Smooth muscle cell (in vitro differentiated cells): ENCODE measurements around the gene RCAN1. TPM values are rescaled to one million over a fixed set of nuclear protein-coding genes. Genes with fewer than 3 reads are reported as not detected.

Source experiments
- DNase-seq: peaks from one replicate; lab custom pipeline; 2025; ENCODE audit not compliant: unreplicated experiment; lab: John Stamatoyannopoulos, UW
- H2AFZ ChIP-seq: fragments of 200-600 bp; sonication (generic); 2 replicates; pipeline ENCODE4 v1.6.0; 2016; ENCODE audit warnings: antibody characterized with exemption, low read depth, mild to moderate bottlenecking
- H3F3A ChIP-seq: fragments of 200-600 bp; sonication (generic); 2 replicates; pipeline ENCODE4 v1.6.0; 2017; ENCODE audit warnings: antibody characterized with exemption, low read depth
- H3K27ac ChIP-seq: fragments of 200-600 bp; sonication (generic); 2 replicates; pipeline ENCODE4 v1.5.1; 2016; ENCODE audit warnings: low read depth, mild to moderate bottlenecking
- H3K27me3 ChIP-seq: fragments of 200-600 bp; sonication (generic); 2 replicates; pipeline ENCODE4 v1.6.1; 2016; ENCODE audit warnings: low read depth, mild to moderate bottlenecking
- H3K36me3 ChIP-seq: fragments of 200-600 bp; sonication (generic); 2 replicates; pipeline ENCODE4 v1.5.1; 2016; ENCODE audit warnings: low read depth
- H3K4me1 ChIP-seq: fragments of 200-600 bp; sonication (generic); 2 replicates; pipeline ENCODE4 v1.5.1; 2016; ENCODE audit warnings: low read depth
- H3K4me2 ChIP-seq: fragments of 200-600 bp; sonication (generic); 2 replicates; pipeline ENCODE4 v1.6.0; 2016; ENCODE audit warnings: mild to moderate bottlenecking
- H3K4me3 ChIP-seq: fragments of 200-600 bp; sonication (generic); 2 replicates; pipeline ENCODE4 v1.5.1; 2016; ENCODE audit warnings: mild to moderate bottlenecking
- H3K79me2 ChIP-seq: fragments of 200-600 bp; sonication (generic); 2 replicates; pipeline ENCODE4 v1.6.0; 2016; ENCODE audit warnings: low read depth, mild to moderate bottlenecking
- H3K9ac ChIP-seq: fragments of 200-600 bp; sonication (generic); 2 replicates; pipeline ENCODE4 v1.6.0; 2016; ENCODE audit warnings: low read depth
- H3K9me3 ChIP-seq: fragments of 200-600 bp; sonication (generic); replicated peaks from 2 replicates; pipeline ENCODE4 v1.5.1; 2016; ENCODE audit warnings: low read depth
- H4K20me1 ChIP-seq: fragments of 200-600 bp; sonication (generic); 2 replicates; pipeline ENCODE4 v1.6.0; 2016; ENCODE audit warnings: low read depth
- WGBS: methylation state at CpG from one replicate; pipeline ENCODE4 v1.1.7; 2016; ENCODE audit warnings: low lambda C conversion rate; 5-methylcytosine and 5-hydroxymethylcytosine counted together
- polyA plus RNA-seq: library from polyadenylated mRNA; unstranded; fragments of >200 nt; fragmentation: Nextera tagmentation; extraction: Ambion mirVana; gene quantifications from 2 replicates; pipeline ENCODE4 v1.2.1, GENCODE V29; 2016
- total RNA-seq: library from RNA; depleted of rRNA; stranded (reverse); fragments of >200 nt; gene quantifications from 2 replicates; pipeline ENCODE4 v1.2.3, GENCODE V29; 2014
- TF ChIP-seq, protein P1 (sequence below): fragments of 200-600 bp; sonication (generic); IDR thresholded peaks from 2 replicates; pipeline ENCODE4 v1.5.1; 2017; ENCODE audit warnings: borderline replicate concordance, mild to moderate bottlenecking, antibody characterized with exemption; ENCODE audit not compliant: insufficient read depth, poor library complexity, severe bottlenecking

The RCAN1 gene
- total and polyA plus RNA-seq, 2 experiments from 2014 or later = 77.3 to 155 TPM

DNA sequence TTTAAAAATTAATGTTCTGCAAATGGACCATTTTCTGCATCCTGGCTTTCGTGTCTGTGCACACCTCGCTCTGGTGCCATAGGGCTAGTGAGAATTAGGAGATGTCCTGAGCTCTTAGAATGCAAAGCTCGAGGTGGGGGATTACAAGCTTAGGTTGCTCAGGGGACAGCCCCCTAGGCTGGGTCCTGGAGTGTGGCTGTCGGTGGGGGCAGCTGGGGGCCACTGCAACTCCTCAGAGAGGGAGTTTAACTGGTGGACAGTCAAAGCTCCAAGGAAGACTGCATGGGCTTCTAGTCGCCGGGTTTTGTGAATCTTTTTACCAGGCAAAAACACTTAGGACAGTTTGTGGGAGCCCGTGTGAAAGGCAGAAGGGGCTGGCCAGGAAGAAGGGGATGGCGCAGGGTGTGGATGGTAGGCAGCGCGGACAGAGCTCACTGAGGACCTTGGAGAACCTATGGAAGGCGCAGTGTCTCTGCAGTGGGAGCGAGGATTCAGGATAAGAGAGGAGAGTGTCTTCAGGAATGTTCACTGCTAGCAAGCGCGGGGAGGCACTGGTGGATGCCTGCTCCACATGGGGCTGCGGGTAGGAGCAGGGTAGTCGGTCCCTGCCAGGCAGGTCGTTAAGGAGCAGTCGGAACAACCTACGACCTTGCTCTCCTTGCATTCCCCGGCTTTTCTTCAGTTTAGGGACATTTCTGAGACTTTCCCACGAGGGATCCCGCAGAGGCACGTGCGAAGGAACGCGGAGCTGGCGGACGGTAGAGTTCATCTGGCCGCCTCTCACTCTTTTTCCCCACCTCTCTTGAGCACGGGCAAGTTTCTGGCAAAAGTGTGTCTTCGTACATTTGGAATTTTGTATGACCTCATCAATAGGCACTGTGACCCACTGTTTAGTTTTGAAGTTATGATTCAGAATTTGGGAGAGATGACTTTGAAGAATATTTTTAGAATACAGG, 90.0 kb downstream of the RCAN1 start:
- Histone ChIP-seq H3K27ac (peak overlapping the region; percentile 99), H3K27me3 (no peaks in the 10 kb centered on the region), H3K9me3 (no peaks in the 10 kb centered on the region), H3K4me1 (peaks cover 24% of the 10 kb centered on the region), H3K4me2 (peak overlapping the region; percentile 88), H2AFZ (no peak overlapping the region), H4K20me1 (no peaks in the 10 kb centered on the region), H3F3A (peaks cover 18% of the 10 kb centered on the region), H3K4me3 (peak overlapping the region; percentile 60), H3K9ac (peak overlapping the region; percentile 95), H3K79me2 (no peaks in the 10 kb centered on the region), H3K36me3 (no peaks in the 10 kb centered on the region)
- DNase-seq = no peak
- WGBS = 30% methylated on average over 31 of the region's 31 CpGs
- TF ChIP-seq, protein P1, sequence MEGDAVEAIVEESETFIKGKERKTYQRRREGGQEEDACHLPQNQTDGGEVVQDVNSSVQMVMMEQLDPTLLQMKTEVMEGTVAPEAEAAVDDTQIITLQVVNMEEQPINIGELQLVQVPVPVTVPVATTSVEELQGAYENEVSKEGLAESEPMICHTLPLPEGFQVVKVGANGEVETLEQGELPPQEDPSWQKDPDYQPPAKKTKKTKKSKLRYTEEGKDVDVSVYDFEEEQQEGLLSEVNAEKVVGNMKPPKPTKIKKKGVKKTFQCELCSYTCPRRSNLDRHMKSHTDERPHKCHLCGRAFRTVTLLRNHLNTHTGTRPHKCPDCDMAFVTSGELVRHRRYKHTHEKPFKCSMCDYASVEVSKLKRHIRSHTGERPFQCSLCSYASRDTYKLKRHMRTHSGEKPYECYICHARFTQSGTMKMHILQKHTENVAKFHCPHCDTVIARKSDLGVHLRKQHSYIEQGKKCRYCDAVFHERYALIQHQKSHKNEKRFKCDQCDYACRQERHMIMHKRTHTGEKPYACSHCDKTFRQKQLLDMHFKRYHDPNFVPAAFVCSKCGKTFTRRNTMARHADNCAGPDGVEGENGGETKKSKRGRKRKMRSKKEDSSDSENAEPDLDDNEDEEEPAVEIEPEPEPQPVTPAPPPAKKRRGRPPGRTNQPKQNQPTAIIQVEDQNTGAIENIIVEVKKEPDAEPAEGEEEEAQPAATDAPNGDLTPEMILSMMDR = no peak

- TF ChIP-seq, protein P1 = no peak
- WGBS = 95% methylated on average over 7 of the region's 7 CpGs
- no peak overlapping the region for H3K4me3 ChIP-seq
- no peak overlapping the region for H3K27ac ChIP-seq
- DNase-seq = no peak
- H3K36me3 ChIP-seq = no peaks in the 10 kb centered on the region
- H2AFZ ChIP-seq = no peak overlapping the region
- H3K79me2 ChIP-seq = no peaks in the 10 kb centered on the region
- H3K27me3 ChIP-seq = no peaks in the 10 kb centered on the region
- H3K4me1 ChIP-seq = peaks cover 24% of the 10 kb centered on the region
- no peak overlapping the region for H3K4me2 ChIP-seq
- no peak overlapping the region for H3K9ac ChIP-seq
- no peaks in the 10 kb centered on the region for H4K20me1 ChIP-seq
- H3K9me3 ChIP-seq = no peaks in the 10 kb centered on the region
- peaks cover 15% of the 10 kb centered on the region for H3F3A ChIP-seq
Observed at GRCh38 chr21:34523019-34523555, 91.8 kb downstream of the RCAN1 start.

DNA sequence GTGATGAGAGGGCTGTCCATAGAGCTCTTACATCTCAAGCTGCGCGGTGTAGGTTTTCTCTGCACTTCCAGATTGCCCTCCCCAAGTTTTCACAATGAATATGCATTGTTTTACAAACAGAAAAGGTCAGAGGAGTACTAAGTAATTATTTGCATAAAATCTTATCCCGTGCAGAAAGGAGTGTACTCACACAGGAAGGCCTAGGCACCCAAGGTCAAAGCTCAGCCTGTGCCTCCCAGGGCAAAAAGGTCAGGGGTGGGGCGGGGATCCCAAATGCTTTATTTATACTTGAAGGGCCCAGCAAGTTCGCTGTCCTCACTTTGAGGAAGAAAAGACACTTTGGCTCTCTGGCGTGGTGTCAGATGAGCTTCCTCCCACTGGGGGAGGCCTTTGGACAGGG, 92.6 kb downstream of the RCAN1 start:
- H3F3A ChIP-seq = peaks cover 12% of the 10 kb centered on the region
- H3K4me3 ChIP-seq = no peak overlapping the region
- H3K79me2 ChIP-seq = no peaks in the 10 kb centered on the region
- DNase-seq = no peak
- H2AFZ ChIP-seq = no peak overlapping the region
- no peak overlapping the region for H3K9ac ChIP-seq
- no peaks in the 10 kb centered on the region for H3K36me3 ChIP-seq
- no peaks in the 10 kb centered on the region for H4K20me1 ChIP-seq
- H3K4me1 ChIP-seq = peaks cover 24% of the 10 kb centered on the region
- no peak overlapping the region for H3K27ac ChIP-seq
- WGBS = 93% methylated on average over 6 of the region's 6 CpGs
- no peaks in the 10 kb centered on the region for H3K27me3 ChIP-seq
- H3K9me3 ChIP-seq = no peaks in the 10 kb centered on the region
- TF ChIP-seq, protein P1 = no peak
- H3K4me2 ChIP-seq = no peak overlapping the region
